GM19025 (cell line): ENCODE measurements around the gene PRKCH.

Experiments
- ATAC-seq: cut with Tn5 transposase; IDR thresholded peaks from one replicate; pipeline ENCODE4 v1.9.1; 2021; ENCODE audit warnings: mild to moderate bottlenecking, low read depth, moderate library complexity; ENCODE audit not compliant: unreplicated experiment

PRKCH gene

DNA sequence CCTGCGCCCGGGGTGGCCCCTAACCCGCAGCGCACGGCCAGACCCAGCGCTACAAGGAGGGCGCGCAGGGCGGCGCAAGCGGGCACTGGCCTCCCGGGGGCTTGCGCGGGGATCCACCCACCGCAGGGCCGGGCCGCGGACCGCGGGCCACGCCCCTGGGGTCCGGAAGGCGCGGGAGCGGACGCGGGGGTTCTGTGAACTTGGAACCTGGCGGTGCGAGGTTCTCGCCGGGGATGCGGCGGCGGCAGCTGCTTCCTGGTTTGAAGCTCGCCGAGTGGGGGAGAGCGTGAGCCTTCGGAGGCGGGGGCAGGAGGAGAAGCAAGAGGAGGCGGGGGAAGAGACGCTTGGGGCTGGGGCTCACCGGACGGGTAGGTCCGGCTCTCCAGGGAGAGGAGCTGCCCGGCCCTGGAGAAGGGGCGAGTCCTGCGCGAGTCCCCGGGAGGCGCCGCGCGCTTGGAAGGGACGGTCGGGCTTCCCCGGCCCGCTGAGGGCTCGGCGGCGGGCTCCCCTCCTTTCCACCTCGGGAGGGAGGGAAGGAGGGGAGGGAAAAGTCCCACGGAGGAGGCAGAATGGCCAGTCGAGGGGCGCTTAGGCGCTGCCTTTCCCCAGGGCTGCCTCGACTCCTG, at the start of gene PRKCH:
TSS of gene PRKCH (plus strand) at position 195 of the 626 bp plus-strand sequence. CDS start 523 bp downstream, outside the sequence.
- ATAC-seq: no peak

DNA sequence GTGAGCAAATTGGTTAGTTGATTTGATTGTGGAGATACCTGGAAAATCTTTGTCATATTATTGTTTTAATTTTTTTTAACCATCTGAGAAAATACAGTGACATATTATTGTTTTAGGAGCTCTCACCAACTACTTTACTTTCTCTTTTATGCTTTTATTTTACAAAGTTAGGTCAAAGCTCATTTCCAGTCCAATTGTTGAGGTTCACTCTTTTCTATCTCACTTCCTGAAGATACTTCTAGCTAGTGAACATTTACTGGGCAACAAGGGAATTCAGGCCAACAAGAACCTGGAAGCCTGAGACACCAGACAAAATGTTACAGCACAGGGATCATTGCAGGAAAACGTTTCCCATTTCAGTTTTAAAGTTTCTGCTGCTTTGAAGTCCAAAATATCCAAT, 44.1 kb upstream of the PRKCH start:
- ATAC-seq: no peak

DNA sequence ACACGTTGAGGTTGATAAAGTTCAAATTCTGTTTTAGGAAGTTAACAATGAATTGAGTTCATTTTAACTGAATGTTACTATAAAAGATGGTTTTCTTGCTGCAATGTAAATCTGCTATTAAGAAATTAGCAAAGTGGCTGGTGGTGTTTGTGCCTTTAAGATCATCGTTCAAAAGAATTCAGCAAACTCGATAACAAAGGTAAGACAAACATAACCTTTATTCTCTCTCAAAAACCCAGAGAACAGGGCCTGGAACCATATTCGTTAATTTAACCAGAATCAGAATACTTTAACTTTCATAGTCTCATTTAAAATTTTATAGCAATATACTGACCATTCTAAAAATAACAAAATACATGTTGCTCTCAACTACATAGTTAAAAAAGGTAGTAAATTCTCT, 43.6 kb upstream of the PRKCH start:
- no peak for ATAC-seq

DNA sequence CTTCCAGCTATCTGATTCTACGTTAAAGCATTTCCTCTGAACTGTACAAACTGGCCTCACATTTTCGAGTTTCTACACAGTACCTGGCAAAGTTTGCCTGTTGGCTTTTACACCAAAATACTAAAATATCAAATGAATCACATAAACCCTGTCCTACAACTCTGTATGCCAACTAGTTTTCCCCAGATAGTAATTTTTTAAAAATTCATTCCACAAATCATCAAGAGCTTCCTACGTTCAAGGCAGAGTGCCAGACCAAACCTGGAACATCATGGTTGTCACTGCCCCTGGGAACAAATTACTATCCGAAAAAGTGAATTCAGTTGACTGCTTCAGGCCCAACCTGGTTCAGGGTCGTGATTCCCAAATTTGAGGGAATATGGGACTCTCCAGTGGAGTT, 42.3 kb upstream of the PRKCH start:
- no peak for ATAC-seq

DNA sequence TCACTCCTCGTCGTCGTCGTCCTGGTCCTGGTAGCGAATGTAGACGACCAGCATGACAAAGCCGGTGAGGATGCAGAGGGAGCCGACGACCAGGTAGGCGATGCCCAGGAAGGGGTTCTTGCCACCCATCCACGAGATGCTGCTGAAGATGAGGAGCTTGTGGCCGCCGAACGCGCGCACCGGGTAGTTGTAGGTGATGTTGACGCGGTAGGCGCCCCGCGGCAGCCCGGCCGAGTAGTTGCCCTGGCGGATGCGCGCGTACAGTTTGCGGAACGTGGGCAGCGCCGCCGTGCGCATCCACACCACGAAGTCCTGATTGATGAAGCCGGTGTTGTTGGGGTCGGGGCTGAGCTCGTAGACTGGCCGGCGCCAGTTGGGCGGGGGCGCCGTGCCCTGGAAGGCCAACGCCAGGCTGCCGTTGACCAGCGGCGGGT, 41.3 kb upstream of the PRKCH start:
- no peak for ATAC-seq

DNA sequence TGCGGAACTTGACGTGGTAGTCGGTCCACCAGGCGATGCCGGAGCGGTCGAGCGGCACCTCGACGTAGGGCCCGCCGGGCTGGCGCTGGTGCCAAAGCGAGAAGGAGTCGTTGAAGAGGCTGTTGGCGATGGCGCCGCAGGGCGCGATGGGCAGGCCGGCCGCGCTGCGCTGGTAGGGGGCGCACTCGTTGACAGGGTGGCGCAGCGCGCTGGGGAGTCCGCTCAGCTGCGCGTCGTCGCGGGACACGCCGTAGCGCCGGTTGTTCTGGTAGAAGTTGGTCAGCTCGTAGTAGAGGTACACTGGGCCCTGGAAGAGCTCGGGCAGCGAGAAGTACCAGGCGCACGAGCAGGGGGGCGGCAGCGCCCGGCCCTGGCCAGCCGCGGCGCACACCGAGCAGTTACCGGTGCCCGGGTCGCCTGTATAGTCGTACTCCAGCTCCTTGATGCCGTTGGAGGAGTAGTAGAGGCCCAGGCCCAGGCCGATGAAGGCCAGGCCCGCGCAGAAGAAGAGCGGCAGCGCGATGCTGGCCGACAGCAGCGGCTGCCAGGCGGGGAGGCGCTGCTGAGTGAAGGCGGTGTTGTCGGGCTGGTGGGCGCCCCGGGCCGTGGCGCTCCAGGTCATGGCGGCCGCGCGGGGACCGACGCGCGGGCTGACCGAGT, 40.7 kb upstream of the PRKCH start:
- no peak for ATAC-seq

DNA sequence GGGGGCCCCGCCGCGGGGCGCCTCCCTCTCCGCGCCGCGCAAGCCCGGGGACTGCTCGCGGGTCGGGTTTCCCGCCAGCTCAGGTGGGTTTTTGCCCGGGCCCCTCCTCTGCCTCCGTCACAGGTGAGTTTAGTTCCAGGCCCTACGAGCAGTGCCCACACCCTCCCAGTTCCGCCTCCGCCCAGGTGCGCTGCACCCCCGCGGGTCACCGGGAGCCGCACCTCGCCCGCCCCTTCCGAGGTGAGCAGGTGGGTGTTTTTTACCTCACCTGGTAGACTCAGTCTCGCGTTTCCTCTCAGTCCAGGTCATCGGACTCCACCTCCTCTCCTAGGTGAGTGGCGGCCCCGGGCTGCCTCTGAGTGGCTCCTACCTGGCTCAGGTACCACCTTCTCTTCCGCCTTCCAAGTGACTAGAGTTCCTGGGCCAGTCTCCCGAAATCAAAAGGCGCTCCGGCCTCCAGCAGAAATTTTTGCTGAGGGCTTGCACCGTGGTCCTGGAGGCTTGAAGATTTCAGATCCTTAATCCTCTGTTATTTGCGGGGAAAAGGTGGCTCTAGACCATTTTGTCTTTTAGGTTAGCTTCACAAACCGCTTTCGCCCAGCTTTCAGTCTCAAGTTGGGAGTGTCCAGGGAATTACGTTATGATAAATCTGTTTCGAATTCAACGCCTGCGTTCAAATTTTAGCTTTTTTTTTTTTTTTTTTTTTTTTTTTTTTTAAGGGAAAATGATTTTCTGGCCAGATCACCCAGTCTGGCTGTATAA, 40.0 kb upstream of the PRKCH start, which contains the start of gene TMEM30B:
TSS of gene TMEM30B (minus strand) at position 153 of the 762 bp plus-strand sequence. CDS start 191 bp downstream, outside the sequence.
- ATAC-seq: no peak

DNA sequence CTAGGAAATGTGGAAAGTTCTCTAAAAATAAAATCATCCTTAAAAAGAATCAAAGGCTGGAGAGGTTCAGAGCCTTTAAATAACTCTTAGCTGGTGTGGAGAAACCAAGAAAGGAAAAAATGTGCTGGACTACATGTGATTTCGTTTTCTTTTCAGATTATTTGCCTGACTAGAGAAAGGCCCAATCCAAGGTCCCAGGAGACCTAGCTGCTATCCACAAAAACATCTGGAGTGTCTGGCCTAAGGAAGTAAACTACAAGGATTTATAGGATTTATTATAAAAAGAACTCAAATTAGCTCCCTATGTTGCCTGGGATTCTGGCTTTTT, 39.5 kb upstream of the PRKCH start:
- ATAC-seq: no peak

DNA sequence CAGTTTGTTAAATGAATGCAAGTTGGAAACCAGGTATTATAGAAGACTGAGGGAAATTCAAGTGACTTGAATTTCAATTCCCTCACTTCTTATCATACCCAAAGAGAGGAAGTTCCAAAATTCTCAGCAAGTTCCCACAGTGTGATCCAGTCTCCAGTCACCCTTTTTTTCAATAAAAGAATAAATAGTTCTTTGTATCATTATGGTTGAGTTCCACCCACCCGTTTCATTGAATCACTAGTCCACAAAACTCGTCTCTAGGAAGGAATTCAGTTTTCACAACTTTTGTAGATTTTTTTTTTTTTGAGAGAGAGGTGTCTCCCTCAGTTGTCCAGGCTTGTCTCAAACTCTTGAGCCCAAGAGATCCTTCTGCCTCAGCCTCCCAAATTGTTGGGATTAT, 38.6 kb upstream of the PRKCH start:
- no peak for ATAC-seq

DNA sequence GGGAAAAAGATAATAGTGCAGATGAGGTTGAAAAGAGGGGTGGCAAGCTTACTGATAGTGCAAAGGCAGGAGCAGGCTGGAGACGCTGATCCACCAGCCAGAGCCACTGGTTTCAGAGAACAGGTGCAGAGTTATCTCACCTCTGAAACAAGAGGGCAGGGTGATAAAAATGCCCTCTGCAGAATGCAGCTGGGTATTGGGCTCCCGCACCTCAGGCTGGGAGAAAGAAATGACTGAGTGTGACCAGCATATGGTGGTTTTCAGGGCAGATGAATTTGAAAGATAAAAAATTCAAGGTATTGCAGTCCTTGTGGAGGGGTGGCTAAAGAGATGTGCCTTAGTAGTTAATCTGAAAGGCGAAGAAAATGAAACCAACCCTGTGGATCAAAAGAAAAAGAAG, 37.4 kb upstream of the PRKCH start:
- ATAC-seq: no peak

DNA sequence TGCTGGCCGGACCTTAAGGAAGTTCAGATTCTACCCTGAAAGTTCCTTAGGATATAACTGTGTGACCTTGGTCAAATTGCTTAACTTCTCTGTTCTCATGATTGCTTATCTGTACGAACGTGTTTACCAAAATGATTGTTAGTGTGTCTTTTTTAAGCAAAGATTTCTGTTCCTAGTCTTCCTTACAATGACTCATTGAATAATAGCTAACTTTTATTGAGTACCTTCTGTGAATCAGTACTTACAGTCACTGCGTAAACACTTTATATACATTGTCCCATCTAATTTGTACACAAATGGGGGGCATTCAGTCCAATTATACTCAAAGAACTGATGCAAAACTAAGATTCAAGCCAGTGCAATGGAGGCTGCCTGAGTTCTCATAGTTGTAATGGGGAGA, 36.0 kb upstream of the PRKCH start:
- ATAC-seq: no peak

DNA sequence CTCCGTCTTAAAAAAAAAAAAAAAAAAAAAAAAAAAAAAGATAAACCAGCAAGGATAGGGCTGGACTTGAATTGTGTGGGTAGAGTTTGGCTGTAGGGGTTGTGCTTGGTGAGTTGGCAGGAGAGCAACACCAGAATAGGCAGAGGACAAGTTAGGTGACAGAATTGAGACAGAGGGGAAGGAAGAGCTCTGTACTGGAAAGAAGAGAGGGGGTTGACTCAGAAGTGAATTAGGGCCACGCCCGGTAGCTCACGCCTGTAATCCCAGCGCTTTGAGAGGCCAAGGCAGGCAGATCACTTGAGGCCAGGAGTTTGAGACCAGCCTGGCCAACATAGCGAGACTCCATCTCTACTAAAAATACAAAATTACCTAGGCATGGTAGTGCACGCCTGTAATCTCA, 34.2 kb upstream of the PRKCH start:
- no peak for ATAC-seq

DNA sequence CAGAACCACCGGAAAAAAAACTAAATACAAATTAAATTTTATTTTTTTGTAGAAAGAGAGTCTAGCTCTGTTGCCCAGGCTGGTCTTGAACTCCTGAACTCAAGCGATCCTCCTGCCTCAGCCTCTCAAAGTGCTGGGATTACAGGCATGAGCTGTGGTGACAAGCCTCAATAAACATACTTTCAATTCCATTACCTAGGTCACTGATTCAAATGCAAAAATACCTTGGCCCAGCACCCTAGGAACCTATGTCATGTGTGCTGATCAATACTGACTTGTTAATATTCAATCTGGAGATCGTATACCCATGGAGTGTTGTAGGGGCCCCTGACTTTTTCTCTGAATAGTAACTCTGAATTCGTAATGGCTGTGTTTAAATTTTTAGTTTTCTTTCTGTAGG, 33.2 kb upstream of the PRKCH start:
- ATAC-seq: no peak

DNA sequence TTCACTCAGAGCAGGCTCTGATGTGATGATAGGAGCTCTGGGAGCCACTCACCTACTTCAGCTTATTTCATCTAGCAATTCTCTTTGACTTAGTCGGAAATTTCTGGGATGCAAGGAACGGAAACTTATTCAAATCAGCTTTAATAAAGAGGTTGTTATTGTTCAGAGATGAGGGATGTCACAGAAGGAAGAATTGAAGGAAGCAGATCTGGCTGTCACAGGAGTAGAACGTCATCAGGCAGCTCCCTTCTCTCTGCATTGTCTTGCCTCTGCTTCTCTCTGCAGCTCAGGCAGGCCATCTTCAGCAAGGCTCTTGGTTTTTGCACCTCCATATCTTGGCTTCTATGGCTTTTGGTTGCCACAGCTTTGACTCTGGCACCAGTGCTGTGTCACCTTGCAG, 32.7 kb upstream of the PRKCH start:
- ATAC-seq: no peak

DNA sequence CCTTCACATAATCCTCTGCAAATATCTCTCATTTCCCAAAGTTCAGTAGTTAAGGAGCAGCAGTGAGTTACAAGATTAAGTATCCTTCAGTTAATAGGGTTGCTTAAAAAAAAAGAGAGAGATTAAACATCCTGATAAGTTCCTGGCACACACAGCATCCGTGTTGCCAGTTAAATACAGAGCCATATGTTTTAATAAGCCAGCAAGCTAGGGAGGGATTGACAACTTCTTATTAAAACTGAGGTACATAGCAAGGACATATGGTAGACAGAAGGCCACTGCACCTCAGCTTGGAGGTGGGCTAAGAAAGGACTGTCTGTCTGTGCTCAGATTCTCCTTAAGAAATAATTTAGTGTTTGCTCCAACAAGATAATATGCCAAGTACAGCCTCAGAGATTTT, 30.7 kb upstream of the PRKCH start:
- no peak for ATAC-seq

DNA sequence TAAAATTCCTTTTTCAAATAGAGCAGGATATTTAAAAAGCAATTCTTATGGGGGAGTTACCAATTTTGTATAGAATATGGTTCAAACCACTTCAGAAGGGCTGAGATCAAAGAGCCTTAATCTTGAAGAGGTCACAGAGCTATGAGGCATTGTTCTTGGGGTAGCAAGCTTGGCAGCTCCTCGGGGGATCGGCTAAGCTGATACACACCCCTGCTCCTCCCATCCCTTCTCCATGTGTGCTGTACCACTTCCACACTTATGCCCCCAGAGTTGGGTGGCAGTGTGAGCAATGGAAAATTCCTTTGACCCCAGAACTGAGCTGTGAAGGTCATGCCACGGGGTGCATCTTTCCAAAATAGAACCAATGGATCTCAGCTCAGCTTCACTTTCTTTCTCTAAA, 25.2 kb upstream of the PRKCH start:
- ATAC-seq: no peak

DNA sequence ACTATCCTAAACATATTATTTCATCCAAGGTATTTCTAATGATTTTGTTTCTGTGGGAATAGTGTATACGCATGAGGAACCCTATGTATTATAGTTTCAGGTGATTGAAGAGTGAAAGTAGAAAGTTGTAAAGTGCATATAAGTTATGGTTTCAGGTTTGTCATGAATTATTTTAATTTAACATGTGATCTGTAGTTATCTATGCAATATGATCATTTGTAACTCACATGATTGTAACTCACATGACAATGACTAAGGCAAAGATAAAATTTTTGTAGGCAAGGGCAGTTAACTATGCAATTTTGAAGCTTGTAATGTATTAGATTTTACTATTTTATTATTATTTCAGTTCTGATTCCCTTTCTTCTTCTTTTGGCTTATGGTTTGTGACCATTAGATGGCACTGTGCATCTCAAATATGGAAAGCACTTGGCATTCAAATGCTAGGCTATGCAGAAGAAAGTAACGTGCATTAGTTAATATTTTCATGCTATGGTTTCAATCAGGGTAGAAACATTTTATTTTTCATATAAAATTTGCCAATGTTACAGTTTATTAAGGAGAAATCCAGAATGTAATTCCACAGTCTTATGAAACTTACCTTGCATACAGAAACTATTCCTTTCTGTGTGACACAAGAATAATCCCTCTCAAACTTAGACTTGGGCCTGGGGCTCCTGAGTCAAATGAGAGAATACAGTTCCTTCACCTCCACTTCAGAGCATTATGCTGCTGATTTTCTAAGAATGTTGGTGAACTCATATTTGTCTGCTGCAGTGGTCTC, 24.5 kb upstream of the PRKCH start:
- no peak for ATAC-seq

DNA sequence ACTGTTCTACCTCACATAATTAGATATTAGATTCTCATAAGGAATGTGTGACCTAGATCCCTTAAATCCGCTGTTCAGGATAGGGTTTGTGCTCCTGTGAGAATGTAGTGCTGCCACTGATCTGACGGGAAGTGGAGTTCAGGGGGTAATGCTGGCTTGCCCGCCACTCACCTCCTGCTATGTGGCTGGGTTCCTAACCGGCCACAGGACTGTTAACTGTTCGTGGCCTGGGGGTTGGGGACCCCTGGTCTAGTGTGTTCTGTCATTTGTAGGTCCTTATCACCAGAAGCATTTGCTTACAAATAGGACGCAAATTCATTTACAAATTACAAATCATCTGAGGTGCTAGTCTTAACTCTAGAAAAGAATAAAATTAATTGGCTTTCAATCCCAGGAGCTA, 23.8 kb upstream of the PRKCH start:
- ATAC-seq: no peak

DNA sequence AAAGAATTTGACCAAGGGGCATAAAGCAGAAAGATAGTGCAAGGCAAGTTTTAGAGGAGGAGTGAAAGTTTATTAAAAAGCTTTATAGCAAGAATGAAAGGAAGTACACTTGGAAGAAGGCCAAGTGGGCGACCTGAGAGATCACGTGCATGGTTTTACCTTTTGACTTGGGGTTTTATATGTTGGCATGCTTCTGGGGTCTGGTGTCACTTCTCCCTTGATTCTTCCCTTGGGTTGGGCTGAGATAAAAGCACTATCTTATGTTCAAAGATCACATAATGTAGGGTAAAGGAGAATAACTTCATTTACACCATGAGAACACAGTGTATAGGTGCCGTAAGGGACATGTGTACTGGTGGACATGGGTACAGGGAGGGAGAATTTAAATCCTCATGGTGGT, 22.6 kb upstream of the PRKCH start:
- no peak for ATAC-seq

DNA sequence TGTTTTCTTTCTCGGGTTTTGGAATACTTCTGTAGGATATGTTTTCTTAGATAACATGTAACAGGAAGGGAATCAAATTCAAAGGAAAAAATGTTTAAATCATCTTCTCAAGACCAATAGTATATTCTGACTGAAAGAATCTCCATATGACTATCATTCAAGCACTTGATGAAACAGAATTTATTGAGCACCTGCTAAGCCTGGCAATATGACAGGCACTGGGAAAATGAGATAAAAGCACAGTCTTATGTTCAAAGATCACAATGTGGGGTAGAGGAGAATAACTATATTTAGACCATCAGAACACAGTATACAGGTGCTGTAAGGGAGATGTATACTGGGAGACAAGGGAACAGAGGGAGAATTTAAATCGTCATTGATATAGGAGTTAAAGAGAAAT, 21.2 kb upstream of the PRKCH start:
- ATAC-seq: no peak

DNA sequence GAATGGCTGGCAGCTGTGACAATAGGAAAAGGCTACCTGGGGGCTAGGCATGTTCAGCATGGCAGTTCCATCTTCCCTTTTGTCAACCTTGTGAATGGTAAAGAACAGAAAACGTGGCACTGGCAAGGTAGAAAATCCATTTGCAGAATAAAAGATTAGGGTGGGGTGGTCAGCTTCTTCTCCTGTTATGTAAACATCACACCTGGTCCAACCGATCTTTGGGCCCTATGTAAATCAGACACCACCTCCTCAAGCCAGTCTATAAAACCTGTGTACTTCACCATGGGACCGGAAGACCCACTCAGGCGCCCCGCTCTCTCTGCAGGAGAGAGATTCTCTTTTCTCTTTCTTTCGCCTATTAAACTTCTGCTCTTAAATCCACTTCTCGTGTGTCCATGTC, 20.6 kb upstream of the PRKCH start:
- ATAC-seq: no peak
